Fibroblast of skin of left quadriceps (primary cell): Measurements from ENCODE around the gene CRBN.

Experiments
- DNase-seq, 2 experiments: peaks; one replicate each; pipeline ENCODE4 v3.0.0-alpha.2; 2013; ENCODE audit warnings: low read depth in 2 of 2

The CRBN gene

GRCh38 chr3:3110749-3111361 lies 68.6 kb downstream of the CRBN start:
- no peak for DNase-seq

- no peak for DNase-seq
These were observed 69.2 kb downstream of the CRBN start, which contains the start of gene IL5RA for GRCh38 chr3:3110299-3110630. TSS of gene IL5RA (minus strand) at chr3:3110374. CDS start at chr3:3104984, 5,390 bp downstream.

DNA sequence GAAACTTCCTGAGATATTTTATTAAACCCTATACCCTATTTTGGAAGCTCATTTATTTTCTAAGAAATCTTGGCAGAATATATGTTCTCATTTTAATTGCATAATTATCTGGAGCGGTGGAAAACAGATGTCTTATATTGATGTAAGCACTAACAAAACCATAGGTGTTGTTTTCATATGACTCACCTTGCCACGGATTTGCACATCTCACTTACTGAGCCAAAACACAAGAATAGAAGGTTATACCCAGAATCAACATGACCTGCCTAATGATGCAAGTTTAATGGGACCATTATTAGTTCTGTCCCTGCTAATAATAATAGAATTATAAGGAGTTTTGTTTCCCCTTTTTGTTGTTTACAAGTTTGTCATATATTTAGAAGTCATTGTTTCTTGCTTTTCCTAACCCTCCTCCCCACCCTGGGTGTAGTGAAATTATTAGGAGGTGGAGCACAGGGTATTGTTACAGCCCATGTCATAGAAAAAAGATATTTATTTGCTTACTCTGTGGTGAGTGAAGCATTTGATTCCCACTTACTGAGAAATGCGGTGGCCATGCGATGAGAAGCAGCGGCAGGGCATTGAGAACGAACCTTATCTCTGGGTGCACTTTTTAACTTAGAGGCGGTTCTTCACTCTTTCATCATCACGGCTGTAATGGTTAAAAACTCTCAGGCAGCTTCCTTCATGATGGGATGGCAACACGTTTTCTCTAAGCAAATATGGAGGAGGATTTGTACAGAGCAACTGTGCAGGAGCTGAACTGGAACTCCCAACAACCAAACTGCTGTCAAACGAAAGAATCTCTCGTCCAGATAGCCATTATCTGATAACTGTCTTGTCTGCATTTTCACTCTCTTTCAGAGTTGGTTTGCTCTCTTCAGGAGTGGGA lies 69.8 kb downstream of the CRBN start:
- no peak for DNase-seq

GRCh38 chr3:3107858-3108257 lies 71.6 kb downstream of the CRBN start:
- DNase-seq: no peak

DNA sequence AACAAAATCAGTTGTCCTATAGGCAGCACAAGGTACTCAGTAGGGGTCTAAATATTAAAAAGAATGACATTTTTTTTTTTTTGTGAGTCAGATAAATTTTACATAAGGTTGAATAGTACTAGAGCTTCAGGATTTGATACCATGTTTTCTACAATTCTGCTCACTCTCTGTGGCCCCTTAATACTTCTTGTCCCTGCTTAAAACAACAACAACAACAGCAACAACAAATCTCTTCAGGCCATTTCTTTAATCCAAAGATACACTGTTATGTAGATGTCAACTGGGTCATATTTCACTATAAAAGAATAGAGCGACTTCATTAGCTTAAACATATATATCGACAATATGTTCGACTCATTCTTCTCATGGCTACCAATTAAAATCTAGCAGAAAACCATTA lies 72.3 kb downstream of the CRBN start:
- DNase-seq: no peak

DNA sequence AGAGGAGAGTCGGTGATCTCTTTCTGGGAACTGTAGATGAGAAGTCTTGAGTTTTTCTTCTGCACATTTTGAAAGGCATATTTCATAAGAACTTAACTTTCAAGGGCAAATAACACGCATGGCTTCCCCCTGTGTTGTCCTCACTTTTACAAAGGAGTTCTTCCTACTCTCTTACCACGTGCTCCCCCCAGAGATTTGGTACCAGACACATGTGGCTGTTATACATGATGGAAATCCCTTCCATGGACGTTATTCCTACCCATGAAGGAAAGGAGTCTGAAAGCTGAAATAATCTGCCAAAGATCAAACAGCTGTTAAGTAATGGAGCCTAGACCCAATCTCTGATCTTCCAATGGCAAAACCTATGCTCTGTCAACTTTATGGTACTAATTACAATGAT lies 73.7 kb downstream of the CRBN start:
- DNase-seq: no peak

GRCh38 chr3:3105246-3105645 lies 74.2 kb downstream of the CRBN start:
- no peak for DNase-seq

DNA sequence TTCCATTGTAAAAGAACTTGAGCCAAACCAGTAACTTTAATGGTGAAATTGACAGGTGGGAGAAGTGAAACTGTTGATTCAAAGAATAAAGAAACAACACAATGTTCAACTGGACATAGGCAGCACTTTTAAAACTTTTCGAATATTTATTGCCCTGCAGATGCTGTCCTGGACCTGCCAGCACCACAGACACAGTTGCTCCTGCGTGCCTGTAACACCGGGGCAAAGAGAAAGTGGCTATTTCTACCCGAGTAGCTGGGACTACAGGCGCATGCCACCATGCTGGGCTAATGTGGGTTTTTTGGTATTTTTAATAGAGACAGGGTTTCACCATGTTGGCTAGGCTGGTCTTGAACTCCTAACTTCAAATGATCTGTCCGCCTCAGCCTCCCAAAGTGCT lies 76.7 kb downstream of the CRBN start:
- no peak for DNase-seq

DNA sequence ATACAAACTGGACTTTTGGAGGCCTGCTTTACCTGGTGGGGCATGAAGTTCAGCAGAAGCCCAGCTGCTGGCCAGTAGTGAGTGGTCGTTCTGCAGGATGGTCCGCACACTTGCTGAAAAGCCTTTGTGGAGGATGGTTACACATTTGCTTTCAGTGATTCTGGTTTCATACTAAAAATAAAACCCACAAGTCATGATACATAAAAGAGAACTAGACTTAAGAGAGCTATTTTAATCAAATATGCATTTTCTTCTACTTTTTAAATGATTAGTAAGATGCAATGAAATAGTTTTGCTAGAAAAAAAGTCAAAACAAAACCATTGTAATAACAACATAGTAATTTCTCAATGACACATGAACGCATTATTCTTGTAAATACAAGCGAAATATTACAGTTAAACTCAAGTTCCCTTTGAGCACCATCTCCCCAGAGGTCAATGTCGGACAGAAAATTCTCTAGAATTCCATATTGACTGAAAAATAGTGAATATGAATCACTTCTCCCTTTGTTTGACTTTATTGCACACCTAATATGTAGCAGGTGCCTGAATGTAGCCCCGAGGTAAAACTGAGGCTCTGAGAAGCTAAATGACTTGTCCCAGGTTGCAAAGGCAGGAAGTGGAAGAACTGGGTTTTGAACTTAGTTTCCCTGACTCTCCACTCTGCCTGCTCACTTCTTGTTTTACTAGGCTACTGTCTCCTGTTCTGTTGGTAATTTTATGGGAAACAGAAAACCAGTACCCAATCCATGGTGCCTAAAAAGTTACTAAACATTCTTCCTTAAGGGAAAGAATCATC lies 77.6 kb downstream of the CRBN start:
- DNase-seq: no peak
